ENCODE measurements around the gene STARD13. TPM values are rescaled to one million over a fixed set of nuclear protein-coding genes. Genes with fewer than 3 reads are reported as not detected.

Gene STARD13
- total and polyA plus RNA-seq, 4 donors: 2.7 to 15.3 (median 5.7) TPM

GRCh38 chr13:33108620-33109019 is 176.9 kb downstream of the STARD13 start:
- Histone ChIP-seq H3K27me3 (ENCODE audit: control insufficient read depth in 4 of 4, insufficient read depth in 4 of 4, low read length in 3 of 4) (no peaks in the 10 kb centered on the region), H3K36me3 (ENCODE audit: control insufficient read depth in 4 of 4, insufficient read depth in 3 of 4, low read depth in 1 of 4, low read length in 3 of 4) (peaks cover 0 to 61% (median 43%) of the 10 kb centered on the region in 4 donors), H3K9ac (ENCODE audit: low read depth in 1 of 2, low read length in 2 of 2) (no peak overlapping the region), H3K9me3 (ENCODE audit: control insufficient read depth in 4 of 4, low read length in 3 of 4) (no peaks in the 10 kb centered on the region), H3K4me3 (ENCODE audit: low read depth in 1 of 3, low read length in 3 of 3) (no peak overlapping the region), H3K4me1 (ENCODE audit: control insufficient read depth in 4 of 4, insufficient read depth in 4 of 4, low read length in 3 of 4) (no peaks in the 10 kb centered on the region), H3K27ac (ENCODE audit: low read depth in 1 of 2, low read length in 2 of 2) (no peak overlapping the region)
- WGBS: 97% methylated on average over 5 of the region's 5 CpGs
- TF ChIP-seq SP1 (IDR thresholded peaks at IDR 0.05) (no peak), YY1 (IDR thresholded peaks at IDR 0.05) (no peak), NR2F2 (IDR thresholded peaks at IDR 0.05) (no peak), ATF3 (IDR thresholded peaks at IDR 0.05) (no peak), GABPA (IDR thresholded peaks at IDR 0.05 in 1 of 2, conservative IDR thresholded peaks at IDR 0.05 in 1 of 2) (no peak), HNF4A (conservative IDR thresholded peaks at IDR 0.05) (no peak), FOXA1 (IDR thresholded peaks at IDR 0.05) (no peak), RAD21 (IDR thresholded peaks at IDR 0.05) (no peak), JUND (IDR thresholded peaks at IDR 0.05) (no peak), RXRA (IDR thresholded peaks at IDR 0.05) (no peak), EGR1 (IDR thresholded peaks at IDR 0.05; ENCODE audit: low read depth in 2 of 2) (no peak), HNF4G (IDR thresholded peaks at IDR 0.05) (no peak), MAX (IDR thresholded peaks at IDR 0.05) (no peak)
- TF ChIP-seq, protein P1, sequence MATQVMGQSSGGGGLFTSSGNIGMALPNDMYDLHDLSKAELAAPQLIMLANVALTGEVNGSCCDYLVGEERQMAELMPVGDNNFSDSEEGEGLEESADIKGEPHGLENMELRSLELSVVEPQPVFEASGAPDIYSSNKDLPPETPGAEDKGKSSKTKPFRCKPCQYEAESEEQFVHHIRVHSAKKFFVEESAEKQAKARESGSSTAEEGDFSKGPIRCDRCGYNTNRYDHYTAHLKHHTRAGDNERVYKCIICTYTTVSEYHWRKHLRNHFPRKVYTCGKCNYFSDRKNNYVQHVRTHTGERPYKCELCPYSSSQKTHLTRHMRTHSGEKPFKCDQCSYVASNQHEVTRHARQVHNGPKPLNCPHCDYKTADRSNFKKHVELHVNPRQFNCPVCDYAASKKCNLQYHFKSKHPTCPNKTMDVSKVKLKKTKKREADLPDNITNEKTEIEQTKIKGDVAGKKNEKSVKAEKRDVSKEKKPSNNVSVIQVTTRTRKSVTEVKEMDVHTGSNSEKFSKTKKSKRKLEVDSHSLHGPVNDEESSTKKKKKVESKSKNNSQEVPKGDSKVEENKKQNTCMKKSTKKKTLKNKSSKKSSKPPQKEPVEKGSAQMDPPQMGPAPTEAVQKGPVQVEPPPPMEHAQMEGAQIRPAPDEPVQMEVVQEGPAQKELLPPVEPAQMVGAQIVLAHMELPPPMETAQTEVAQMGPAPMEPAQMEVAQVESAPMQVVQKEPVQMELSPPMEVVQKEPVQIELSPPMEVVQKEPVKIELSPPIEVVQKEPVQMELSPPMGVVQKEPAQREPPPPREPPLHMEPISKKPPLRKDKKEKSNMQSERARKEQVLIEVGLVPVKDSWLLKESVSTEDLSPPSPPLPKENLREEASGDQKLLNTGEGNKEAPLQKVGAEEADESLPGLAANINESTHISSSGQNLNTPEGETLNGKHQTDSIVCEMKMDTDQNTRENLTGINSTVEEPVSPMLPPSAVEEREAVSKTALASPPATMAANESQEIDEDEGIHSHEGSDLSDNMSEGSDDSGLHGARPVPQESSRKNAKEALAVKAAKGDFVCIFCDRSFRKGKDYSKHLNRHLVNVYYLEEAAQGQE (IDR thresholded peaks at IDR 0.05): no peak
- TF ChIP-seq, protein P2, sequence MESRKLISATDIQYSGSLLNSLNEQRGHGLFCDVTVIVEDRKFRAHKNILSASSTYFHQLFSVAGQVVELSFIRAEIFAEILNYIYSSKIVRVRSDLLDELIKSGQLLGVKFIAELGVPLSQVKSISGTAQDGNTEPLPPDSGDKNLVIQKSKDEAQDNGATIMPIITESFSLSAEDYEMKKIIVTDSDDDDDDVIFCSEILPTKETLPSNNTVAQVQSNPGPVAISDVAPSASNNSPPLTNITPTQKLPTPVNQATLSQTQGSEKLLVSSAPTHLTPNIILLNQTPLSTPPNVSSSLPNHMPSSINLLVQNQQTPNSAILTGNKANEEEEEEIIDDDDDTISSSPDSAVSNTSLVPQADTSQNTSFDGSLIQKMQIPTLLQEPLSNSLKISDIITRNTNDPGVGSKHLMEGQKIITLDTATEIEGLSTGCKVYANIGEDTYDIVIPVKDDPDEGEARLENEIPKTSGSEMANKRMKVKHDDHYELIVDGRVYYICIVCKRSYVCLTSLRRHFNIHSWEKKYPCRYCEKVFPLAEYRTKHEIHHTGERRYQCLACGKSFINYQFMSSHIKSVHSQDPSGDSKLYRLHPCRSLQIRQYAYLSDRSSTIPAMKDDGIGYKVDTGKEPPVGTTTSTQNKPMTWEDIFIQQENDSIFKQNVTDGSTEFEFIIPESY (IDR thresholded peaks at IDR 0.05): no peak
- DNase-seq (ENCODE audit: low spot score): no peak

- no peaks in the 10 kb centered on the region for H3K4me1 ChIP-seq (ENCODE audit: control insufficient read depth in 4 of 4, insufficient read depth in 4 of 4, low read length in 3 of 4)
- 95% methylated on average over 2 of the region's 2 CpGs for WGBS
- no peak overlapping the region for H3K9ac ChIP-seq (ENCODE audit: low read depth in 1 of 2, low read length in 2 of 2)
- peaks cover 0 to 56% (median 37%) of the 10 kb centered on the region in 4 donors for H3K36me3 ChIP-seq (ENCODE audit: control insufficient read depth in 4 of 4, insufficient read depth in 3 of 4, low read depth in 1 of 4, low read length in 3 of 4)
- no peaks in the 10 kb centered on the region for H3K9me3 ChIP-seq (ENCODE audit: control insufficient read depth in 4 of 4, low read length in 3 of 4)
- no peaks in the 10 kb centered on the region for H3K27me3 ChIP-seq (ENCODE audit: control insufficient read depth in 4 of 4, insufficient read depth in 4 of 4, low read length in 3 of 4)
- no peak overlapping the region for H3K27ac ChIP-seq (ENCODE audit: low read depth in 1 of 2, low read length in 2 of 2)
- no peak for DNase-seq (ENCODE audit: low spot score)
- H3K4me3 ChIP-seq (ENCODE audit: low read depth in 1 of 3, low read length in 3 of 3): no peak overlapping the region
- TF ChIP-seq JUND (IDR thresholded peaks at IDR 0.05) (no peak), FOXA2 (IDR thresholded peaks at IDR 0.05) (no peak), HNF4A (conservative IDR thresholded peaks at IDR 0.05) (no peak), HNF4G (IDR thresholded peaks at IDR 0.05) (no peak), EGR1 (IDR thresholded peaks at IDR 0.05; ENCODE audit: low read depth in 2 of 2) (no peak), FOXA1 (IDR thresholded peaks at IDR 0.05) (no peak), GABPA (IDR thresholded peaks at IDR 0.05 in 1 of 2, conservative IDR thresholded peaks at IDR 0.05 in 1 of 2) (no peak), TAF1 (conservative IDR thresholded peaks at IDR 0.05) (no peak), SP1 (IDR thresholded peaks at IDR 0.05) (no peak), RAD21 (IDR thresholded peaks at IDR 0.05) (no peak), MAX (IDR thresholded peaks at IDR 0.05) (no peak), NR2F2 (IDR thresholded peaks at IDR 0.05) (no peak), CTCF (IDR thresholded peaks at IDR 0.05; ENCODE audit: low read depth, low read length, missing input control) (no peak)
- TF ChIP-seq, protein P2 (IDR thresholded peaks at IDR 0.05): no peak
Observed at GRCh38 chr13:33107361-33107760, 178.2 kb downstream of the STARD13 start.

Measured in liver (tissue), 9 donors.